C4-2B (cell line): ENCODE data around the gene KCNAB2.

Source experiments
- H3K27ac ChIP-seq: fragments of 450-650 bp; 2 replicates; pipeline ENCODE4 v1.5.1; 2017
- CTCF ChIP-seq: fragments of 450-650 bp; conservative IDR thresholded peaks from 2 replicates; pipeline ENCODE4 v1.5.1; 2017; ENCODE audit warnings: mild to moderate bottlenecking
- ZFX ChIP-seq: fragments of 450-650 bp; IDR thresholded peaks from 2 replicates; pipeline ENCODE4 v1.6.1; 2017

KCNAB2 gene

DNA sequence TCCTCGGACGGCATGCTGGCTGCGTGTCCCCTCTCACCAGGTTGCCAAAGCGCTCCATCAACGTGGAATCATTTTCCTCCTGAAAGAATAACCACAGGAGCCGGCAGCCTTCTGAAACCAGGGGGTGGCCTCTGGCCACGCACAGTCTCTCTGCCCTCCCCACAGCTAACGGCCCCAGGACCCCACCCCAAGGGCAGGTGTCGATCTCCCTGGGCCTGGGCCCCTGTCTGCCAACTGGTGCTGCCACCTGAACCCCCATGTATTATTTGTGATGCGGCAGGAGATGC lies 46.1 kb downstream of the KCNAB2 start:
- TF ChIP-seq CTCF (no peak), ZFX (no peak)
- H3K27ac ChIP-seq = no peak overlapping the region

DNA sequence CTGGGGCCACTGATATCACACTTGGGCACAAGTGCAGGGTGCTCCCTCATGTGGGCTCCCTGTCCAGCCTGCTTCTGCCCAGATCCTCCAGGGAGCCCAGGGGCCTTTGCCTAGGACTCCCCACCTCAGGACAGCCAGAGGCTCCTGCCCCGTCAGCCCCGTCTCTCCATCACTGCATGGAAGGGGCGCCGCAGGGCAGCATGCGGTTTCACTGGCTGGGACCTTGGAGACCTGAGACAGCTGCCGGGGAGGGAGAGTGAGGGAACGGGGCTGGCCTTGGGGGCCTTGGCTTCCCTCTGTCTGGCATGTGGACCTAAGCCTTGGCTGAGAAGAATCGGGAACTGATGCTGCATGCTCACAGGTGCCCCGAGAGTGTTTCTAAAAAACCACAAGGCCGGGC lies 46.5 kb downstream of the KCNAB2 start:
- H3K27ac ChIP-seq = no peak overlapping the region
- TF ChIP-seq ZFX (no peak), CTCF (no peak)

DNA sequence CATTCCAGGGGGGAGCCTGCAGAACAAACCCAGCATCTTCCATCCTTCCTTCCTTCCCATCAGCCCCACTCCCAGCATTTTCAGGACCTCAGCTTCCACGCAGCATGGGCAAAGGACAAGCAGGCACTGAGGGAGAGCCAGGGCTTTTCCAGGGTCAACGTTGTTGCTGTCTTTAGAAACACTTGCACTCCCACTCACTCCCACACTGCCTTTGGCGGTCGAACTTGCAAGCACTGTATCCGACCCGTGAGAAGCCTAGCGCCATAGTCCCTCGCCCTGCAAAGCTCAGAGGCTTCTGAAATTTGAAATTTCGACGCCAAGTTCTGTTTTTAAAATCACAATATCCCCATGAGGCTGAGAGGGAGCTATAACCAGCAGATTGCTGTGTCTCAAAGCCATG lies 47.4 kb downstream of the KCNAB2 start:
- no peak overlapping the region for H3K27ac ChIP-seq
- TF ChIP-seq ZFX (no peak), CTCF (no peak)

DNA sequence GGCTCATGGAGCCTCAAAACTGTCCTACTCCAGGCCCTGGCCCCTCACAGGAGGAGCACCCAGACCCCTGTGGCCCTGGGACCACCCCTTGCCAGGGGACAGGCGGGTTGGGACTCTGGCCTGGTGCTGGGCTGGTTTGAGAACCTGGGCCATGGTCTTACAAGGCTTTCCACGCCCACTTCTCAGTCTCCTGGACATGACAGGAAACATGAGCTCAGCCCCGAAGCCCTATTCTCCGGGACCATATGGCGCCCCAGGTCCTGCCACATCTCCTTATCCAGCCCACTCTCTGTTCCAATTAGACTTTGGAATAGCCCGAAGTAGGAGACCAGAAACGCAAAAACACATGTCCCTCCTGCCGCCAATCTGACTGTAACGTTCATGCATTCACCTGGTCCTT lies 47.9 kb downstream of the KCNAB2 start:
- H3K27ac ChIP-seq = no peak overlapping the region
- TF ChIP-seq ZFX (no peak), CTCF (no peak)

DNA sequence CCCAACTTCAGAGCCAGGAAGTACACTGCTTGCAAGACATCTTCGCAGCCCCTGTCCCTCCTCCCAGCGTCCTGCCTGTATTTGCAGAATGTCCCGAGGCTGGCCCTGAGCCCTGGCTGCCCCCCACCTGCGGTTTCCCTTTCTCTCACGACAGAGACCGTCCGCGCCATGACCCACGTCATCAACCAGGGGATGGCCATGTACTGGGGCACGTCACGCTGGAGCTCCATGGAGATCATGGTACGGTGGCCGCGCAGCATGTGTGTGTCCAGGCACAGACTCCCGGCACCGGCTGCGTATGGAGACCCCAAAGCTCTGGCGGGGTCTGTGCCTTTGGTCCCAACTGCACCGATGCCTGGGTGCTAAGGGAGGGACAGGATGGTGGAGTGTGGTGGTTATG lies 48.6 kb downstream of the KCNAB2 start:
- H3K27ac ChIP-seq = no peak overlapping the region
- no peak for TF ChIP-seq CTCF

- TF ChIP-seq CTCF (no peak), ZFX (no peak)
- no peak overlapping the region for H3K27ac ChIP-seq
These were observed 49.3 kb downstream of the KCNAB2 start for GRCh38 chr1:6094801-6095505.

DNA sequence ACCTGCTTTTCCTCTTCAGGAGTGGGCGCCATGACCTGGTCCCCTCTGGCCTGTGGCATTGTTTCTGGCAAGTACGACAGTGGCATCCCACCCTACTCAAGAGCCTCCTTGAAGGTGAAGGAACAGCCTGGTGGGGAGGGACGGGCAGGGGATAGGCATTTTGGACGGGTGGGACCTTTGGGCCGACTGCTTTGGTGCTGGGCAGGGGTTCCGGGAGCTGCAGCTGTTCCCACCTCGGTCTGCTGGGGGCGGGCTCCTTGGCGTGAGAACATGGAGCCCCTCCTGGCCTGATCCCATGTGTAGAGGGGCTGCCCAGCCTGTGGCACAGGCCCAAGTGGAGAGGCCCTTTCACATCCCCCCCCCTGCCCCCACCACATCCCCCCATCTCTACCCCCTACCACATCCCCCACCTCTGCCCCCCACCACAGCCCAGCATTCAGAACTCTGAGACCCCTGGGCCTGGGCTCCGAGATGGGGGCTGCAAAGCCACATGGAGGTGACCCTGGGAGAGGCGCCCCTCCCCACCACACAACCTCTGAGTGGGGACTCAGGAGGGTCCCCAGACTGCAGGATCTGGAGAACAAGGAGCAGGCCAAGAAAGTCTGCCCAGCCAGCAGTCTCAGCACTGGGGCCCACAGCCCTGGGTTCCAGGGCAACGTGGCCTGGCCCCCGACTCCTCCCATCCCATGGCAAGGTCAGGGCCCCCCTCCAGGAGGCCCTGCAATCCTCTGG lies 50.0 kb downstream of the KCNAB2 start:
- H3K27ac ChIP-seq = no peak overlapping the region

More for the DNA sequence above, 50.0 kb downstream of the KCNAB2 start:
- TF ChIP-seq ZFX = no peak
